Measurements from ENCODE around the gene QPCT.

DNA sequence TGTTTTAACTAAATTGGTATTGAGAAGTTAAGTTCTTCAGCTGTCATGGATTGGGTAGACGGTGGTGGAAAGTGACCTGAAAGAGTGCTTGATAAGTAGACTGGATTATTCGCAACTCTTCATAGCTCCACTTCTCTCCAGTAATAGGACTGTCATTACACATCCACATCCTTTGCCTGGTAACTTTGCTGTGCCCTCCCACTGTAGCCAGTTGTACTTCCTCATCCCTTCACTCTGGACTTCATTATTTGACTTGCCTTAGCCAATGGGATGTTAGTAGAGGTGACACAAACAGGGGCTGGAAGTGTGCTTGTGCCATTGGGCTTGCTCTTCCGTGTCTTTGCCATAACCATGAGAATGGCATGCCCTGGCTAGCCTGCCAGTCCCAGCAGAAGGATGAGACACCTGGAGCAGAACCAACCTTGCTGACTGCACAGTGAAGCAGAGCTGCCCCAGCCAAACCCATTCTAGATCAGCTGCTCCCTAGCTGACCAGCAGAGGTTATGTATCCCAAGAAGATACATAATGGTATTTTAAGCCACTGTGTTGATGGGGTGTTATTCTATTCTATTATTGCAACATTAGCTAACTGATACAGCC, 16.9 kb downstream of the QPCT start:
- TF ChIP-seq, protein P1, sequence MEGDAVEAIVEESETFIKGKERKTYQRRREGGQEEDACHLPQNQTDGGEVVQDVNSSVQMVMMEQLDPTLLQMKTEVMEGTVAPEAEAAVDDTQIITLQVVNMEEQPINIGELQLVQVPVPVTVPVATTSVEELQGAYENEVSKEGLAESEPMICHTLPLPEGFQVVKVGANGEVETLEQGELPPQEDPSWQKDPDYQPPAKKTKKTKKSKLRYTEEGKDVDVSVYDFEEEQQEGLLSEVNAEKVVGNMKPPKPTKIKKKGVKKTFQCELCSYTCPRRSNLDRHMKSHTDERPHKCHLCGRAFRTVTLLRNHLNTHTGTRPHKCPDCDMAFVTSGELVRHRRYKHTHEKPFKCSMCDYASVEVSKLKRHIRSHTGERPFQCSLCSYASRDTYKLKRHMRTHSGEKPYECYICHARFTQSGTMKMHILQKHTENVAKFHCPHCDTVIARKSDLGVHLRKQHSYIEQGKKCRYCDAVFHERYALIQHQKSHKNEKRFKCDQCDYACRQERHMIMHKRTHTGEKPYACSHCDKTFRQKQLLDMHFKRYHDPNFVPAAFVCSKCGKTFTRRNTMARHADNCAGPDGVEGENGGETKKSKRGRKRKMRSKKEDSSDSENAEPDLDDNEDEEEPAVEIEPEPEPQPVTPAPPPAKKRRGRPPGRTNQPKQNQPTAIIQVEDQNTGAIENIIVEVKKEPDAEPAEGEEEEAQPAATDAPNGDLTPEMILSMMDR (IDR thresholded peaks at IDR 0.05) = no peak
- TF ChIP-seq POLR2A (IDR thresholded peaks at IDR 0.05) = no peak
